ENCODE results near the gene UQCC2.

Gene UQCC2

GRCh38 chr6:33693186-33694105 is 18.1 kb downstream of the UQCC2 start:
- H3K27ac Mint-ChIP-seq (ENCODE audit: low read depth), result peak overlapping the region; percentile 98
- ATAC-seq (replicated peaks; ENCODE audit: extremely low read depth, poor library complexity, severe bottlenecking) (no peak), DNase-seq (ENCODE audit: low spot score in 2 of 2) (no peak)
- no peaks in the 10 kb centered on the region for H3K27me3 Mint-ChIP-seq
- peak overlapping the region; percentile 31 for H3K4me3 Mint-ChIP-seq
- H3K4me1 Mint-ChIP-seq, result peaks cover 18% of the 10 kb centered on the region
- no peaks in the 10 kb centered on the region for H3K9me3 Mint-ChIP-seq
- peaks cover 23% of the 10 kb centered on the region for H3K36me3 Mint-ChIP-seq (ENCODE audit: insufficient read depth)

- peak overlapping the region; percentile 98 for H3K27ac Mint-ChIP-seq (ENCODE audit: low read depth)
- ATAC-seq (replicated peaks; ENCODE audit: extremely low read depth, poor library complexity, severe bottlenecking) (peak; percentile 87), DNase-seq (ENCODE audit: low spot score in 2 of 2) (peak; percentile 51 to 57)
- H3K4me1 Mint-ChIP-seq, result peaks cover 18% of the 10 kb centered on the region
- peaks cover 21% of the 10 kb centered on the region for H3K36me3 Mint-ChIP-seq (ENCODE audit: insufficient read depth)
- H3K9me3 Mint-ChIP-seq, result no peaks in the 10 kb centered on the region
- H3K4me3 Mint-ChIP-seq, result peak overlapping the region; percentile 40
- no peaks in the 10 kb centered on the region for H3K27me3 Mint-ChIP-seq
Observed at GRCh38 chr6:33692760-33693158, 18.7 kb downstream of the UQCC2 start.

- Mint-ChIP-seq H3K36me3 (ENCODE audit: insufficient read depth) (peaks cover 20% of the 10 kb centered on the region), H3K27ac (ENCODE audit: low read depth) (peak overlapping the region; percentile 98), H3K4me3 (peak overlapping the region; percentile 40), H3K9me3 (no peaks in the 10 kb centered on the region), H3K27me3 (no peaks in the 10 kb centered on the region), H3K4me1 (peaks cover 18% of the 10 kb centered on the region)
- DNase-seq (ENCODE audit: low spot score in 2 of 2) (no peak), ATAC-seq (replicated peaks; ENCODE audit: extremely low read depth, poor library complexity, severe bottlenecking) (no peak)
Observed at GRCh38 chr6:33692078-33692759, 19.3 kb downstream of the UQCC2 start.

- peaks cover 19% of the 10 kb centered on the region for H3K36me3 Mint-ChIP-seq (ENCODE audit: insufficient read depth)
Observed at GRCh38 chr6:33691456-33692077, 19.9 kb downstream of the UQCC2 start.

GRCh38 chr6:33690766-33691165 is 20.7 kb downstream of the UQCC2 start:
- Mint-ChIP-seq H3K36me3 (ENCODE audit: insufficient read depth) (peaks cover 21% of the 10 kb centered on the region), H3K27ac (ENCODE audit: low read depth) (peak overlapping the region; percentile 98), H3K9me3 (no peaks in the 10 kb centered on the region), H3K4me3 (no peak overlapping the region), H3K4me1 (peaks cover 18% of the 10 kb centered on the region), H3K27me3 (no peaks in the 10 kb centered on the region)
- DNase-seq (ENCODE audit: low spot score in 2 of 2) (no peak), ATAC-seq (replicated peaks; ENCODE audit: extremely low read depth, poor library complexity, severe bottlenecking) (no peak)

More at GRCh38 chr6:33691456-33692077, 19.9 kb downstream of the UQCC2 start:
- DNase-seq (ENCODE audit: low spot score in 2 of 2) (no peak), ATAC-seq (replicated peaks; ENCODE audit: extremely low read depth, poor library complexity, severe bottlenecking) (no peak)
- Mint-ChIP-seq H3K27me3 (no peaks in the 10 kb centered on the region), H3K27ac (ENCODE audit: low read depth) (peak overlapping the region; percentile 98), H3K4me3 (no peak overlapping the region), H3K4me1 (peaks cover 18% of the 10 kb centered on the region), H3K9me3 (no peaks in the 10 kb centered on the region)

GRCh38 chr6:33689879-33690278 is 21.6 kb downstream of the UQCC2 start:
- ATAC-seq (replicated peaks; ENCODE audit: extremely low read depth, poor library complexity, severe bottlenecking), result no peak
- H3K36me3 Mint-ChIP-seq (ENCODE audit: insufficient read depth), result peaks cover 23% of the 10 kb centered on the region
- no peak overlapping the region for H3K4me3 Mint-ChIP-seq
- no peak overlapping the region for H3K27ac Mint-ChIP-seq (ENCODE audit: low read depth)
- H3K27me3 Mint-ChIP-seq, result no peaks in the 10 kb centered on the region
- DNase-seq (ENCODE audit: low spot score in 2 of 2), result no peak
- no peaks in the 10 kb centered on the region for H3K9me3 Mint-ChIP-seq
- peaks cover 18% of the 10 kb centered on the region for H3K4me1 Mint-ChIP-seq

GRCh38 chr6:33689148-33689494 is 22.4 kb downstream of the UQCC2 start:
- Mint-ChIP-seq H3K9me3 (no peaks in the 10 kb centered on the region), H3K27ac (ENCODE audit: low read depth) (peak overlapping the region; percentile 20), H3K4me3 (no peak overlapping the region), H3K4me1 (peaks cover 18% of the 10 kb centered on the region), H3K36me3 (ENCODE audit: insufficient read depth) (peaks cover 24% of the 10 kb centered on the region), H3K27me3 (no peaks in the 10 kb centered on the region)
- DNase-seq (ENCODE audit: low spot score in 2 of 2) (no peak), ATAC-seq (replicated peaks; ENCODE audit: extremely low read depth, poor library complexity, severe bottlenecking) (no peak)

- H3K9me3 Mint-ChIP-seq, result no peaks in the 10 kb centered on the region
- H3K36me3 Mint-ChIP-seq (ENCODE audit: insufficient read depth), result peaks cover 24% of the 10 kb centered on the region
- peak overlapping the region; percentile 20 for H3K27ac Mint-ChIP-seq (ENCODE audit: low read depth)
- H3K27me3 Mint-ChIP-seq, result no peaks in the 10 kb centered on the region
- H3K4me1 Mint-ChIP-seq, result peaks cover 18% of the 10 kb centered on the region
- no peak overlapping the region for H3K4me3 Mint-ChIP-seq
- no peak for ATAC-seq (replicated peaks; ENCODE audit: extremely low read depth, poor library complexity, severe bottlenecking)
- DNase-seq (ENCODE audit: low spot score in 2 of 2), result no peak
Observed at GRCh38 chr6:33688451-33689147, 22.9 kb downstream of the UQCC2 start.

GRCh38 chr6:33688006-33688405 is 23.5 kb downstream of the UQCC2 start:
- H3K27me3 Mint-ChIP-seq, result no peaks in the 10 kb centered on the region
- no peak for DNase-seq (ENCODE audit: low spot score in 2 of 2)
- ATAC-seq (replicated peaks; ENCODE audit: extremely low read depth, poor library complexity, severe bottlenecking), result no peak
- H3K27ac Mint-ChIP-seq (ENCODE audit: low read depth), result no peak overlapping the region
- no peaks in the 10 kb centered on the region for H3K9me3 Mint-ChIP-seq
- H3K4me3 Mint-ChIP-seq, result no peak overlapping the region
- peaks cover 18% of the 10 kb centered on the region for H3K4me1 Mint-ChIP-seq
- H3K36me3 Mint-ChIP-seq (ENCODE audit: insufficient read depth), result peaks cover 22% of the 10 kb centered on the region

GRCh38 chr6:33686981-33687975 is 24.2 kb downstream of the UQCC2 start:
- H3K27ac Mint-ChIP-seq (ENCODE audit: low read depth), result no peak overlapping the region
- H3K27me3 Mint-ChIP-seq, result no peaks in the 10 kb centered on the region
- peaks cover 11% of the 10 kb centered on the region for H3K4me1 Mint-ChIP-seq
- H3K36me3 Mint-ChIP-seq (ENCODE audit: insufficient read depth), result peaks cover 27% of the 10 kb centered on the region
- DNase-seq (ENCODE audit: low spot score in 2 of 2) (no peak), ATAC-seq (replicated peaks; ENCODE audit: extremely low read depth, poor library complexity, severe bottlenecking) (no peak)
- no peaks in the 10 kb centered on the region for H3K9me3 Mint-ChIP-seq
- H3K4me3 Mint-ChIP-seq, result no peak overlapping the region

- H3K4me1 Mint-ChIP-seq, result peaks cover 2% of the 10 kb centered on the region
- no peak overlapping the region for H3K27ac Mint-ChIP-seq (ENCODE audit: low read depth)
- no peaks in the 10 kb centered on the region for H3K9me3 Mint-ChIP-seq
- H3K27me3 Mint-ChIP-seq, result no peaks in the 10 kb centered on the region
- peaks cover 34% of the 10 kb centered on the region for H3K36me3 Mint-ChIP-seq (ENCODE audit: insufficient read depth)
- no peak overlapping the region for H3K4me3 Mint-ChIP-seq
- DNase-seq (ENCODE audit: low spot score in 2 of 2) (no peak), ATAC-seq (replicated peaks; ENCODE audit: extremely low read depth, poor library complexity, severe bottlenecking) (no peak)
Observed at GRCh38 chr6:33686225-33686924, 25.1 kb downstream of the UQCC2 start.
